GM18505 (cell line): ENCODE measurements around the gene PRRG1.
"Not testable (repeated sequence)": the region's sequence is repeated elsewhere in the genome, so short reads cannot be mapped to it uniquely, and the experiment has no call there.

Experiments
- ATAC-seq: cut with Tn5 transposase; IDR thresholded peaks from one replicate; pipeline ENCODE4 v1.9.1; 2021; ENCODE audit not compliant: unreplicated experiment
- POLR2A ChIP-seq: IDR thresholded peaks from 4 replicates; pipeline ENCODE4 v1.6.1; 2011; ENCODE audit warnings: borderline replicate concordance; ENCODE audit not compliant: insufficient read depth, insufficient read length; ENCODE audit errors: extremely low read depth

The PRRG1 gene

DNA sequence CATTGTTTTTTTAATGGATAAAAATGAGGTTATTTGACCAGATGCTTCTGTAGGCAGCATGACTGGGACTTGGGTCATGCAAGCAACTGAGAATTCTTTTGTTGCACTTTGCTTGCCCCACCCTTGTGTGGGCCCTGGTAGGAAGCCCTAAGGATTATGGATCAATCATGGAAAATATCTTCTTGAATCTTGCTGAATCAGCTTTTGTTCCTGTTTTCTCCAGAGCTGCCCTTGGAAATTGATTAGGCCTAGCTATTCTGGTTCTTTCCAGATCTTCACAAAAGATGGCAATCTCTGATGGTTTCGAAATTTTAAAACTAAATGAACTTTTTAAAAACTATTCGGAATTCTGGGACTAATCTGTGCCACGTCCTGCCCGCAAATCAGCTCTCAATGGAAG lies 58.6 kb downstream of the PRRG1 start:
- ATAC-seq, result no peak
- TF ChIP-seq POLR2A, result no peak

DNA sequence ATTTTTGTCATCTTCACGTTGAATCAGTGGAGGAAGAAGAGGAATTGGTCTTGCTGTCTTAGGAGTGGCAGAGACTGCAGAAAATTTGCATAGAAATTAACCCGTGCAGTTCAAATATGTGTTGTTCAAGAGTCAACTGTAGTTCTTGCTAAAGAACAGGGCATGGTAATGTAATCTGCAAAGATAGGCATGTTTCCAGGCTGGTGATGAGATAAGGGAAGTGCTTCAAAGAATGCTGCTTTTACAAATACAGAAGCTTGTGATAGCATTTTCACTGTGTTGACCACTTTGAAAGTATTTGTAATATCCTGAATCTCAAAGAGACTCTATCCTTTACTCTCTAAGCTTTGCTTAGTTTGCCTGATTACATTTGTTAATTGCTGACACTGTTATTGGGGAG lies 60.1 kb downstream of the PRRG1 start:
- ATAC-seq, result no peak
- no peak for TF ChIP-seq POLR2A

DNA sequence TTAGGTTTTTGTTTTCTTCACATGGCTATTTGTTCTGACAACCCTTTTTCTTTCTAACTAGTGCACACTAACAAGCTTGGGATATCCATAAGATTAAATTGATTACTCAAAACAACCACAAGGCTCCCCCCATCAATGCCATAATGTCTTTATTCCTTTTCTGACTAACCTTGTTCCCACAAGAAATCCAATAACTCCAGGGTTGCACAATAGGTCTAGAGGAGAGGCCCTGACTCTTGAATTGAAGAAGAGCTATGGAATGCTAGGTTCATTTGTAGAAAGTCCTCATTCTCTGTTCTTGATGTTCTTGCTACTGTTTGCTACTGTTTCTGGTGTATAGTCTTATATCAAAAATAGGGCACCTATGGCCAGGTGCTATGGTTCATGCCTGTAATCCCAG lies 71.0 kb downstream of the PRRG1 start:
- TF ChIP-seq POLR2A, result no peak
- no peak for ATAC-seq

DNA sequence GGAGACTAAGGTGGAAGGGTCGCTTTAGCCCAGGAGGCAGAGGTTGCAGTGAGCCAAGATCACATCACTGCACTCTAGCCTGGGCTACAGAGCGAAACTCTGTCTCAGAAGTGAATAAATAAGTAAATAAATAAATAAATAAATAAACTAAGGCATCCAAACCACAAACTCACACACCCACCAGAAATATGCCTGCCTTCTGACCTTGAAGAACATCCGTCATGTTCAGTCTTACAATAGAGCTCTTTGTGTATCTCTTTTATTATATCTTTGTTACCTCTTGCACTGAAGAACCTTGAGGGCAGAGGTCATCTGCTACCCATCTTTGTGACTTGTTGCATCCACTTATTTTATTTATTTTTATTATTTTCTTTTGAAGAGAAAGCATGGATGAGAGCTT lies 71.6 kb downstream of the PRRG1 start:
- ATAC-seq, result no peak
- TF ChIP-seq POLR2A, result no peak

DNA sequence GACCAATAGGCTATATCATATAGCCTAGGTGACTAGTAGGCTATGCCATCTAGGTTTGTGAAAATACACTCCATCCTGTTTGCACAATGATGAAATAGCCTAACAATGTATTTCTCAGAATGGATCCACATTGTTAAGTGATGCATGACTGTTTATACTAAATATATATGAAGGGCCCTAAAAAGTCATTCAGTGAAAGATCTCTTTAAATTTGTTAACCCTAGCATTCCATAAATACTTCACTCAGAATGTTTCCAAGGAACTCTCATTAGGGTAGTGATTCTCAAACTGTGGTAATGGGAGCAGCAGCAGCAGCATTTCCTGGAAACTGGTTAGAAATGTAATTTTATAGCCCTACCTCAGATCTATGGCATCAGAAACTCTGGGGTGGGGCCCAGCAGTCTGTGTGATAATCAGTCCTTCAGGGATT lies 74.9 kb downstream of the PRRG1 start:
- ATAC-seq, result no peak
- TF ChIP-seq POLR2A, result no peak

DNA sequence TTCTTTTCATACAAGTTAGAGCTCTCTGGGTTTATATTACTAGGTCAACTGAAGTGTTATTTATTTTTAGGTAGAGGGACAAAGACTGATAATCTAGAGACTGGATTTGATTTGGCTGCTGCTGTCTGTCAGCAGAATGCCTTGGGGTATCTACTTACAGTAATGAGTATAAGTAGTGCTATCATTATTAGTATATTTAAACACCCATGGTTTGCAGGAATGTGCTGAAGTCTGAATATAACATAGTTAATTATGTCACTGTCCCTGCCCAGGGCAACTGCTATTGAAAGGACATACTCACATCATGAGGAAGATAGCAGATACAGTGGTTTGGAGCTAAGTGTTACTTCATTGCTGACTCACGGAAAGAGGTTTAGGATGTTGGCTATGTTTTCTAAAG lies 76.2 kb downstream of the PRRG1 start:
- TF ChIP-seq POLR2A, result no peak
- ATAC-seq, result no peak

DNA sequence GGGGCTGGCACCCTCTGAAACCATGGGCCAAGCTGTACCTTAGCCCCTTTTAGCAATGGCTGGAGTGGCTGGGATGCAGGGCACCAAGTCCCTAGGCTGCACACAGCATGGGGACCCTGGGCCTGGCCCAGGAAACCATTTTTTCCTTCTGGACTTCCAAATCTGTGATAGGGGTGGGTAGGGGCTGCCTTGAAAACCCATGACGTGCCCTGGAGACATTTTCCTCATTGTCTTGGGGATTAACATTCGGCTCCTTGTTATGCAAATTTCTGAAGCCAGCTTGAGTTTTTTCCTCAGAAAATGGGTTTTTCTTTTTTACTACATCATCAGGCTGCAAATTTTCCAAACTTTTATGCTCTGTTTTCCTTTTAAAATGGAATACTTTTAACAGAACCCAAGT lies 79.8 kb downstream of the PRRG1 start:
- not testable (repeated sequence) for ATAC-seq

DNA sequence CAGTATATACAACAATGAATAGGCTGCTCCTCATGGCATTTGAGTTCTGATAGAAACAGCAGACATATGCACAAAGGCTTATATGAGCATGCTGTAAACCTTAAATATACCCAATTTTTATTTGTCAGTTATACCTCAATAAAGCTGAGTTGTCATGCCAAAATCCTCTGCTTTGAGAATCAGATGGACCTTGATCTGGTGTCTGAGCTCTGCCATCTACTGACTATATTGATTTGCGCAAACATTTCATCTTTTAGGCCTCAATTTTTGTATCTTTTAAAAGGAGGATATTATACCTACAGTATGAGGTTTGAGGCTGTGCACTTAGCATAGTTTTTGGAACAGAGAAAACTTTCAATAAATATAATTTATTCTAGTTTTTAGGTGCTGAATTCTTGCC lies 85.2 kb downstream of the PRRG1 start:
- ATAC-seq, result no peak
- TF ChIP-seq POLR2A, result no peak

DNA sequence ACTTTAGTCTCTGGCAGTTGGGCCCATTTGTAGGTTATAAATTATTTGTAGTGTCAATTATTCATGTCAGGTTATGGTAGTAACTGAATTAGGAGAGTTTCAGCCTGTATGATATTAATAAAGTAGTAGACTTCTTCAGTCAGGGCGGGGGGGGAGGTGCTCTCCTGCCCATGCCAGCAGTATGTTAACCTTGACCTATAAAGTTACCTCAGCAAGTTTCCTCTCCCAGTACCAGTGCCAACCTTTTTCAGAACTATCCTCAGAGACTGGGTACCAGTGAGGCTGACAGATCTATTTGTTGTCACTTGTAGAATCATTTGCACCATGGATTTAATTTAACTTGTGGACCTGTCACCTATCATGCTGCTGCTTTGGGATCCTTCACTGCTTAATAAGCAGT lies 88.0 kb downstream of the PRRG1 start:
- no peak for TF ChIP-seq POLR2A

DNA sequence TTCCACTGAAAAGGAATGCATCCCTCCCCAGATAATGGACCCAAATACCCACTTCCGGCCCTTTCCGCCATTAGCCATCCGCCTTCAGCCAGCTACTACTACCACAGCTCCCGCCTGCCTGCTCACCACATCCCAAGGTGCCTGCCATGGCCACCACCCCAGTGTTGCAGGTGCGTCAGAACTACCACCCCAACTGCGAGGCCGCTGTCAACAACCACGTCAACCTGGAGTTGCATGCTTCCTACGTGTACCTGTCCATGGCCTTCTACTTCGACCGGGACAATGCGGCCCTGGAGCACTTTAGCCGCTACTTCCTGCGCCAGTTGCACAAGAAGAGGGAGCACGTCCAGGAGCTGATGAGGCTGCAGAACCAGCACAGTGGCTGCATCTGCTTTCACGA lies 92.2 kb downstream of the PRRG1 start:
- TF ChIP-seq POLR2A, result no peak
- no peak for ATAC-seq

More for the DNA sequence above, 88.0 kb downstream of the PRRG1 start:
- no peak for ATAC-seq

DNA sequence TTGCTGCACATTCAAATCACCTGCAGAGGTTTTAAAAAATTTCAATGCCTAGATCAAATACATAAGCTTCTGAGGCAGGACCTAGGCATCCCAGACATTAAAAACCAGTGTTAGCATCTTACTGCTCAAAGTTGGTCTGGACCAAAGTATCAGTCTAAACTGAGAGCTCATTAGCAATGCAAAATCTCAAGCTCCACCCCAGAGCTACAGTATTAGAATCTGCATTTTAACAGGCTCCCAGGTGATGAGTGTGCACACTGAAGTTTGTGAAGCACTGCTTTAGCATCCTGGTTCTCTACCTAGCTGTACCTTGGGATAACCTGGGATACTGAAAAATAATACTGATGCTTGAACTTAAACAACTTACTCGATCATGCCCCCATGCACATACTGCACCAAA lies 96.0 kb downstream of the PRRG1 start:
- no peak for ATAC-seq
- no peak for TF ChIP-seq POLR2A

DNA sequence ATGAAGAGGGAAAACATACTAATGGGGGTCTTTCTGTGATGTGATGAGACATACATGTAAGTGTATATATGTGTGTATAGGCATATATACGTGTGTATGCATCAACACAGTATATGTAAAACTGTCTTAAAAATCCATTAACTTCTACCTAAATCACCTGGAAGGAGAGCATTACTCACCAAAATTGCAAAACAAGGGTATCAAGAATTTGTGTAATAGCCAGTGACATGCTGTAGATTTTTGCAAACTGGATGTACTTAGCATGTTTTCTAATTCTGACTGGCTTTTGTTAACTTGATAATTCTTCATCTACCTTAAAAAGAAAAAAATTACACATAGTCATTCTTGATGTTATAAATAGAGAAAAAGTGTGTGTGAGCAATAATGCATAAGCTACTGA lies 104.7 kb downstream of the PRRG1 start:
- TF ChIP-seq POLR2A, result no peak
- ATAC-seq, result no peak

DNA sequence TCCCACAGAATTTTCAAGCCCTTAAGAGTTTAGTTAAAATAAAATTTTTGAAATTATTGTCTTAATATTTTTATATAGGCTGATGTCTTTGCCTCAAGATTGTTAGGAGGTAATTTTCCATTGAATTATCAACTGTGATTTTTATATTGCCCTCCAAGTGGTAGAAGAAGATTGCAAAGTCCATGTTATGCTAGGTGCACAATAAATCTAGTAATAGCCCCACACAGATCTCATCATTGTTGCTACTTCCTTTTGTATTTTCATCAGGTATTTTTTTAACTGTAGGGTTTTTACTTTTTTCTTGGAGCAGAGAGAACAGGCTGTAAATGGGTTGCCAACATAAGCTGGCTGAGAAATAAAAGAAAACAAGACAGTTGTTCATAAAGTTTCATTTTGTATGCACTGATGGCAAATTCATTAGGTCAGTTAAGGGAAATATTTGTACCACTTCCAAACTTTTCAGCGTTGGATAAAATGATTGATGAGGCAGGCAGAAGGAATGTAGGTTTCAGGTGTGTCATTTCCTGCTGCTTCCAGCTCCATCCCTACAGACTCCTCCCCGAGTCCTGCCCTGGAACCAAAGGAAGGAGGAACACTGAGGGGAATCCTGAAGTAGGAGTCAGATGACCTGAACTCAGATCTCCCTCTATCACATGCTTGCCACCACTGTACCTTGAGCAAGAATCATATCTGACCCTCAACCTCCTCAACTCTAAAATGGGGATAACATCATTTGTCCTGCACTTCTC lies 105.5 kb downstream of the PRRG1 start:
- no peak for ATAC-seq
- TF ChIP-seq POLR2A, result no peak

DNA sequence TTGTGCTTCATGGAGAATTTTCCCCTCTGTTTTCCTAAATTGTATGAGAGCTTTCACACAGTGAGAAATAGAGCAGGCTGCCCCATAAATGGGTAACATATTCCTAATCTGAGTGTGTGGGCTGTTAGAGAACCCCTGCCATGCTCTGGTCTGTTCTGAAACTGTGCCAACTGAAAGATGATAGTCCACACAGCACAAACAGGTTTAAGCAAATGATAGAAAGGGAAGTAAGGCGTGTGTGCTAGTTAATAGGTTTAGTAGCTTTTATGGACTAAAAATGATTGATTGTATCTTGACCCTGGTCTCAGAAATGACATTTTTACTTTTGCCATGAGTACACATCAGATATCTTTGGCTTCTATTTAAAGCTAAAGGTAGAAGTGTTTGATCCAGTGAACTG lies 106.2 kb downstream of the PRRG1 start:
- ATAC-seq, result no peak
- no peak for TF ChIP-seq POLR2A

DNA sequence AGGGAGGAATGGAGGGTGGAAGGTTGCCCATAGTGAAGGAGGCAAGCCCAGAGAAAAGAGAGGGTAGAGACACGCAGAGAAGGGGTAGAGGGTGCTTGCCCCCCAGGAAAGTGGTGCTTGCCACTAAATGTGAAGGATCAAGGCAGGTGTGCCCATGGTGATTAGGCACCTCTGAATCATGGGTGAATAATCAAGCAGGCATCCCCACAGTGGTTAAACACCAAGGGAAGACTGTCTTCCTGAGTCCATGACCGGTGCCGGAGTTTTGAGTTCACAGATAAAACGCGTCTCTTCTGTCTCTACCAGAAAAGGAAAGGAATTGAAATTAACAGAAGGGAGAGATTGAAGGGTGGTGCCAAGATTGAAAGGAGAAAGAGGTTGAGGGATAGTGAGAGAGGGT lies 111.1 kb downstream of the PRRG1 start:
- ATAC-seq, result not testable (repeated sequence)

DNA sequence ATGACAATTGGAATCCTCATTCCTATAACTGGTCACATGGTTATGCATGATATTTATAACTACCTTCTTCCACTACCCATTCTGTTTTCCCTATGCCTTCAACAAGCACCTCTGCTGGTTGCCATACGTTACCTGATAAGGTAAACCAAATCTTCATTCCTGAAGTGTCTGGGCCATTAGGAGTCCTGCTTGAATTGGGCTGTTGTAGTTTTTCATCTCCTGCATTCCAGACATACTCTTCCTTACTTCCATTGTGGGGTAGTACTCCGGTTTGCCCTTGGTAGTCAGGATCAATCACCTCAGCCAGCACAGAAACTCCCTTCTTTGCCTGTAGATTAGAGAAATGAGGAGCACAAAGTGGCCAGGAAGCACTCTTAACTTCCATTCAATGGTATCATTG lies 113.2 kb downstream of the PRRG1 start:
- no peak for ATAC-seq
- no peak for TF ChIP-seq POLR2A

DNA sequence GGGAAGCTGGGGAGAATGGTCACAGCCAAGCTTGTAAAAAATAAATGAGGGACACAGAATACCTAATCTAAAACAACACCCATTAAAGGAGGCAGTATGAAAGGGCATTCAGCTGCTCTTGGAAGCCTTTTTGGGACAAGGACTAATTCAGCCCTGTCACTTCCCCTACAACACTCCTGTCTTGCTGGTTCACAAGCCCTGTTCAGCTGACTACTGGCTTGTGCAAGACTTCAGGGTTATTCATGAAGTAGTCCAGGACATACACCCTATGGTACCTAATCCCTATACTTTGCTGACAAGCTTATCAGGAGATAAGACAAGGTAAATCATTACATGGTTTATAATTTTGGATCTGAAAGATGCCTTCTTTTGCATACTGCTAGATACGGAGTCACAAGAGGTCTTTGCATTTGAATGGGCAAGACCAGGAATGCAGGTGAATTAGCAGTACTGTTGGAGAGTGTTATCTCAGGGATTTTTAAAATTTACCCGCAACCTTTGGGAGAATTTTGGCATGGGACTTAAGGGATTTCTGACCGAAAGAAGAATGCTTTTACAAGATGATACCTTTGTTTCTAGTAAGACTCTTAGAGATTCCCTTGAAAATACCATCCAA lies 119.1 kb downstream of the PRRG1 start:
- no peak for ATAC-seq
- TF ChIP-seq POLR2A, result no peak
